Inflammatory macrophage (primary cell): Measurements from ENCODE around the gene FSTL4.

Experiments used
- DNase-seq, 2 donors: peaks; one replicate each; pipeline ENCODE4 v3.0.0-alpha.2; 2020 to 2022

Gene FSTL4

DNA sequence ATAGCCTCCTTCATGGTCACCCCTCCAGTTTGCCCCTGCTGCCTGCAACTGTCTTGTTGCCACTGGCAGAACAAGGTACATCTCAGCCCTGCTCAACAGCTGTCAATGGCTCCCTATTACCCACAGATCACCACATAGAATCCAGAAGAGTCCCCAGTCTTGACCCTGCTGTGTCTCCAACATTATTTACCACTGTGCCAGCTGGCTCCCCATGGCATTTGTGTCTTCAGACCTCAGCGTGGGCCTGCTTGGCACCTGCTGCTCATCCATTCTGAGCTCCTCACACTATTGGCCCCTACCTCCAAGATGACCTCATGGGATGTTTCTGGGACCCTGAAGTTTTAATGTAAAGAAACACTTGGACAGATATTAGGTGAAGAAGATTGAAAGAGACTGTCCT, 358.7 kb downstream of the FSTL4 start:
- DNase-seq, result no peak

DNA sequence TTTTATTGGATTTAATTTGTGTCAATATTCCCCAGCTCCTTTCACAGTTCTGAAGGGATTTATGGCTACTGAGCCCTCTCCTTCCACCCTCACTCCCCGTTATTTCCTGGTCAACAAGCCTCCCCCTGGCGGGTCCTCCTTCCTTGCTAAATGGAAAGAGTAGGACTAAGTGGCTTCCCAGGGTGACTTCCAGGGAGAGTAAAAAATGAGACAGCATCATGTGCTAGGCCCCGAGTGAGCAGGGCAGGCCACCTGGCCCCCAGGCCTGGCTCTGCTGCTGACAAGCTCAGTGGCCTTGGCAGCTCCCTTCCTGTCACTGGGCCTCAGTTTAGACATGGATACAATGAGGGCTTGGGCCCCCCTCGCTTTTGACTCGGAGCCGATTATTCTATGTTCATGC, 359.3 kb downstream of the FSTL4 start:
- DNase-seq, result no peak

DNA sequence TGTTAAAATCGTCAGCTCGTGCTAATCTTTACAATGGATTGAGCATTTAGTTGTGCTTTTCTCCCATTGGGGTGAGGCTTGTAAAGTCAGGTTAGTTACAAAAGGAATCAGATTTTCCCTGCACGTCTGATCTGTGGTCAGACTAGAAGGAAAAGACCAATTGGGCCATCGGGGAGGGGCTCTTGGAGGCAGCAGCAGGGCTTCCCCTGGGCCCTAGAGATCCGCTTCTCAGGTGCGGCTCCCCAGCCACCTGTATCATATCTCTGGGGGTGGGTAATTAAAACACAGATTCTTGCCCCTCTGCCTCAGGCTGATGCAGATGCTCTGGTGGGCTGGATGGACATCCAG, 360.2 kb downstream of the FSTL4 start:
- no peak for DNase-seq

DNA sequence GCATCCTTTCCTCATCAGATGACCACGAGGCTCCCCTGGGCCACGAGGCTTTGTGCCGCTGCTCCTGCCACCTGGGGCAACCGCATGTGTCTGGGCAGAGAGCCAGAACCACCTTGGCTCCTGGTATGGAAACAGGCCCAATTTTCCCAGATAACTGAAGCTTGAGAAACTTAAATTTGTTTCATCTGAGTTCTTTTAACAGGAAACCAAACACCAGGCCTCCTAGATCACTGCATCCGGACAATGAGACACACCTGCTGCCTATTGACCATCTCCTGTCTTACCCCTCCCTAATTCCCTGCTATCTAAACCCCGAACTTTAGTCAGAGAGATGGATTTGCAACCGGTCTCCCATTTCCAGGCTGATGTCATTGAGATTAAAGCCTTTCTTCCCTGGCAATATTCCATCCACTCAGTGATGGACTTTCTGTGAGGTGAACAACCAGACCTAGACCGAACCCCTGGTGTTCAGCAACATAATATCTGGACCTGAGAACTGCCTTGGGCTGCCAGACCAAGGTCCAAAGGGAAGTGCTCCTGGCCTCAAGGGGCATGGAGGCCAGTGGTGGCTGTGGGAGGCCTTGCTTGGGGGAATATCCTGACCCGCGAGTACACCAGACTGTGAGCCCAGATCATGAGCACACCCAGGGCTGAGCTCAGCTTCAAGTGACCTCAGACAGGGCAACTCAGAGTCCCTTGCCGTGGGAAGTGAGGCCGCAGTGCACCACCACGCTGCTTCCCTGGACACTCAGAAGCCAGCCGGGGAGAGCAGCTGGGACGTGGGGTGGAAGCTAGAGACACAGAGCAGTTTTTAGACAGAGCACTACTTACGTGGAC, 360.8 kb downstream of the FSTL4 start:
- no peak for DNase-seq

DNA sequence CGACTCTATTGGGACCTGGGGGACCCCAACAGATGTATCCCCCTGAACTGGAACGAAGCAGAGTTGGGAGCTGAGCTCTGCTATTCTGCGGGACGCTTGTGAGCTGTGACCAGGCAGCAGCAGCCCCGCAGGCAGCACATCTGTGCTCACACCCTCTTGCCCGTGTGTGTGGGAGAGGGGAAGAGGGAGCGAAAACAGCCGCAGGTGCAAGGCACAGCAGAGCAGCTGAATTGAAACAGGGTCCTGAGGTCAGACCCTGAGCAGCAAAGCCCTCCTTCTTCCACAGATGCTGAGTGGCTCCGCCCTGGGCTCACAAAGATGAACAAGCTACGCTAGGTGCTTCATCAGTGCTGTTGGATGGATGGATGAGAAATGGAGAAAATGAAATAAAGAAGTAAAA, 361.8 kb downstream of the FSTL4 start:
- DNase-seq, result no peak

DNA sequence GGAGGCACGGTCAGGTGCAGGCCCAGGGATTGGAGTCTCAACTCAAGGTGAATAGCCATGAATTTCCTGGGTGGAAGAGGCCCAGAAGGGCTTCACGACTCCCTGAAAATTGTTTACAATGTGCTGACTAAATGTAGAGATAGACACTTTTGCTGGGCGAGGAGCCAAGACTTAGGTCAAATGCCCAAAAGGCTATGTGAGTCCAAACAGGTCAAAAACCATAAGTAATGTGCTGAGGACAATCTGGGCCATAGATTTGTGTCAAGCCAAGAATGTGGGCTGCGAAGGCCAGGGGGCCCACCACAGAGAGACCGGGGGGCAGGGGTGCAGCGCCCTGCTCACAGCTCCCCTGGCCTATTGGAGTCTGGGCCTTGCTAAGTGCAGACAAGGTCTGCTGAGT, 362.7 kb downstream of the FSTL4 start:
- no peak for DNase-seq

DNA sequence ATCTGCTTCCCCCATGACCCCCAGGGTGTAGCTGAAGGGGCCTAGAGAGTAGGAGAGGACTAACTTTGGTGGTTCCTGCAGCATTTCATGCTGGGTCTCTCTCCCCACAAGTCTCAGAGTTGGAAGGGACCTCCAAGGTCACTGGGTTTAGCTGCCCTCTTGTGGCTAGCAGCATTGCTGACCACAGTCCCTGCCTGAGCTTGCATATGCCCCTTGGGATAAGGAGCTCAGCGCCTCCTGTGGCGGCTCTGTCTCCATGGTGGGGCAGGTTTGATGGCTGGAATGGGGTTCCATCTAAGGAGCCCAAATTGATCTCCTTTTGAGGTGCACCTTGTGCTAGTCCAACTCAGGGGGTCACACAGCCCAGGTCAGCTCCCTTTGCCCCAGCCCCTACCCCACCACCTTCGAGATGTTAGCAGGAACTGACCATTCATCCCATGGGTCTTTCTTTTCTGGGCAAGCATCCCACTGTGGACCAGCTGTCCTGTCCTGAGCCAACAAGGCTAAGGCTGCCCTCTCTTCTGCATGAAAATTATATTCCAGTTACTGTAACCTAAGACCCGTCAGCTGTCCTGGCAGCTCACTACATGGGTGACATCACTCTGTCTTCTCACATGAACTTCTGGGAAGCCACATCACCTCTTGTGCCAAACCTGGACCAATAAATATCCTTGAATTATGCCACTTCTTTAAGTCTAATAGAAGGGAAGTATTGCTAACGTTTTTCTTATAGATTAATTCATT, 364.3 kb downstream of the FSTL4 start:
- peak; percentile 43 to 56 for DNase-seq

DNA sequence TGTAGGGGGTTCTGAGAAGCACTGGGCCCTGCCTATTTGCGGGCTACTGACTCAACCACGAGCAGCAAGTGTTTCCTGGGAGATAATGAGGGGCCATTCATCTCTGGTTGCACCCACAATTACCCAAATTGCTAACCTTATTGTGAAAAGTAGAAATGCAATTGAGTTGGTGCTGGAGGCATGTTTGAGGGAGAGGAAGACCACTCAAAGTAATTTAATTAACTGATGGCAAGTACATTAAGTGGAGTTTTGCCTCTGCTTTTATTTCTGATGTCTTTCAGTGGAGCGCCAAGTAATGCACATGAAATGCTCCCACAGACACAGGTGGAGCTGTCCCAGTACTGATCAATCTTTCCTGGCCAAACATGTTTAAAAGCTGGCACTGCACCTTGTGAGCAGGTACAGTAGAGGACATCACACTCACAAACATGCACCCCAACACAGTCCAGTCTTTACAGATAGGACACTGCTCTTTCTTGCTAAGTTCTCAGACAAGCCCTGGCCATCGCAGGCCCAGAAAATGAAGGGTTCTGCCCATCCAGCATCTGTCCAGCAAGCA, 365.1 kb downstream of the FSTL4 start:
- DNase-seq, result no peak

DNA sequence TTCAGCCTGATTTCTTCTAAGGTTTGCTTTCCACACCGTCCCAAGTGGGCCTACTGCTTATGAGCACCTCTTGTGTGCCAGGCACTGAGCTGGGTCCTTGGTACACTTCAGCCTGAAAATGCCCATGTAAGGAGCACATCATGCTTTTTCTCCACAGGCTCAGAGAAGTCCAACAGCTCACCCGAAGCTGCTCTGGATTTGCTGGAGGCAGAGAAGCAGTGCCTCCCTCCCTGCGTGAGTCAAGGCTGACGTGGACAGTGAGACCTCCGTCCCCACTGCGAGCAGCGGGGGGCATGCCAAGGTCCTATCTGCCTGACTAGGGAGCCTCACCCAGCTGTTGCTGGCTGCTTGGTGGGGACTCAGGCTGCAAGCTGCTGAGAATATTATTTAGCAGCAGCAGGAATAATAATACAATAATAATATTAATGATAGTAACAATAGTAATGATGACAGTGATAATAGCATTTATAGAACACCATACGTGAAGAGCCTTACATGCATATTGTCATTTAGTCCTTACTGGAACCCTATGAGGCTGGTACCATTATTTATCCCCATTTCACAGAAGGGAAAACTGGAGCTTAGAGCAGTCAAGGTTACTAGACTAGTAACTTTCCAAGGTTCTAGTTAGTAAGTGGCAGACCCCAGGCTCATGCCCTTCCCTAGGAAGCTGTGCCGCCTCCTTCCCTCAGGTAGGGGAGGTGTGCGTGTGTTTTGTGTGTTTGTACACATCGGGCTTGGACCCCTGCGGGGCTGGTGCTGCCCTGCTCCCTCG, 365.8 kb downstream of the FSTL4 start:
- no peak for DNase-seq

DNA sequence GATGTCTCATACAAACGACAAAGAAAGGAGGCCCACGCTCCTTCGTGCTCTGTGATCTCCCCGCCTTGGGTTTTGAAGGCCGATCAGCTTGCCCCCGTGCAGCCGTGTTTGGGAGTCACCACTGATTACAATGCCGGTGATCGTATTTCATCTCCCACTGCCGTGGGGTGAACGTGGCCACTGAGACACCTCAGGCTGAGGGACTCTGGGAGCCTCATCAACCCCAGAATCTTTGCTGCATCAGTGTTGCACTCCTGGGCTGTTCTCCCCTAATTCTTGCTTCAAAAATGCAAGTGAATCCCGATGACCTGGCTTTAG, 366.3 kb downstream of the FSTL4 start:
- DNase-seq, result no peak

DNA sequence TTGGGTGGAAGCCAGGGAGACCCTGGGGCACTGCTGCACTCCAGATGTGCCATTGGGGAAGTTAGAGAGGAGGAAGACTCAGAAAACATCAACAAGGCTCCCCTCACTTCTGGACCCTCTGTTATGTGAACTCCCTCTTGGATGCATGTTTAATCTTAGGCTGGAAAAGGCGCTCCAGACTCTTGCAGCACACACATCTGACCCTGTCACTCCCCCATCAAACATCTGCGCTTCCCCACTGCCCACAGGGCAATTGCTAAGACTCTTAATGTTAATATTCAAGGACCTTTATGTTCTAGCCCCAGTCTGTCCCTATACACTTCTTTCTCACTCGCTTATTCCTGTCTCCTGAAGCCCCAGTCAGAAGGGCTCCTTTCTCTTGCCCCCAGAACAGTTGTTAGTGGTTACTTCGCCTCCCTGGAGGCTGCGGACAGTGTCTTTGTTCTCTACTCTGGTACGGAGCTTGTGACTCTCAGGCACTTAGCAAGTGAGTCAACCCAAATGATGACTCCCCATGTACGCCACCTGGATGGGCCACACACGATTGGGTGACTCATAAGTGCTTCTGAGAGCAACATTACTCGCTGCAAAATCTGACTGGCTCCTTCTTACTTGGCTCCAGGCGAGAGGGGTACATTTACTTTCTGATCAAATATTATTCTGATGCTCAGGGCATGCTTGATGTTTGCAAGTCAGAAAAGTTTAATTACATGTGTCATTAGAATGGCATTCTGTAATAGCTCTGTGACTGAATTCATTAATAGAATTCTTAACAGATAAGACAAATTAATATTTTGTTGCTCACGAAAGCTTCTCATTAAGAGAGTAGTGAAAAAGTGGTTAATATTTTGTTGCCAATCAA, 366.9 kb downstream of the FSTL4 start:
- DNase-seq, result no peak

DNA sequence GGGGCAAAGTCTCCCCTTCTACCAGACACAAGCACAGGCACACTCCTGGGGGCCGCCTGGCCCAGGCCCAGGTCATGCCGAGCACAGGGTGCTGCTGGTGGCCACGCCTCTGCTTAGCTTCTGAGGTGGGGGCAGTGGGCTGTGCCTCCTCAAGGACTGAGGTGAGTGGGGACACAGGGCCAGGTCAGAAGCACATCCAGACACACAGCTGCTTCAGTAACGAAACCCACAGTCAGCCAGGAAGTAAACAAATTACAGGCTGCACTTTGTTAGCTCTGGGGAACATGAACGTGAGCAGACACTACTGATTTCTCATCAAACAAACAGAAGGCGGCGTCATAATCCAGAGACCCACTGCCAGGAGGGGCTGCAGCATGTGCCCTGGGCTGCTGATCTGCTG, 368.1 kb downstream of the FSTL4 start:
- no peak for DNase-seq

DNA sequence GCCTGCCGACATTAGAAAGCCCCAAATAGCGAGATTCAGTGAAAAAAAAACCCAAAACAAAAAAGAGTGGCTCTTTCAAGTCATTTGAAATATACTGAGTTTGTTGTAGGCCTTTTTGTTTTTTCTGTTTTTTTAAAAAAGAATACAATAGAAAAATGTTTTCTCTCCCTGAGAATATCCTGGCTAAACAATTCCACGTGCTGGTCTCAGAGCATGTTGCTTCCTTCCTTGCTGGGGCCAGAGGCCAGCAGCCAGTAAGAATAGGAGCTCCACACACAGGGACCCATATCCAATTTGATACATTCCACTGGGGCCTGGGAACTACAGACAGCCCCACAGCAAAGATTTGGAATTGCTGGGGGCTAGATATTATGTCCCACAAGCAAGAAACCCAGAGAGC, 369.1 kb downstream of the FSTL4 start:
- no peak for DNase-seq

DNA sequence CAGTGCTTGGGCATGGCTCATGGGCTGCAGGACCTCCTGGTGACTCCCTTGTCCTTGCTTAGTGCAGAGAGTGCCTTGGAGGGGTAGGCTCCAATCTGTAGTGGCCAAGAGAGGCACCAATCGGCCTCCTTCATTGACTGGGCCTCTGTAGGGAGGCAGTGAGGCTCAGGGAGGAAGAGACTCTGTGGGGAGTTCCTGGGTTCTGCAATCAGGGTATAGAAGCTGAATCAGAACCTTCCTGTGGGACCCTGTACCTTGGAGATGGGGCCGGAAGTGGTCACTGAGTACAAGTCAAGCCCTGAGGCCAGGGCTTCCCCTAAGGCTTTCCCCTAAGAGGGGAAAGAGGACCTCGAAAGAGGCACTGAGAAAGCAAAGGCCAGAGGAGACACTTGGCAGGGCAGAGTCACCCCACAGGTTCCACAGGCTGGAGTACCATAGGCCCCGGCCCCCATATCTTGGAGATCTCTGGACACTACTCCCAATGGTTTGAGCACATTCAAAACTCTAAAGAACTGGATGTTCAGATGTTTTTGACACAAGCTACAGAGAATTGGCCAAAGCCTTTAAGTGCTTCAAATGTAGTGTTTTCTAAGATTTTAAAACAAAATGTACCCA, 370.0 kb downstream of the FSTL4 start:
- DNase-seq, result no peak

DNA sequence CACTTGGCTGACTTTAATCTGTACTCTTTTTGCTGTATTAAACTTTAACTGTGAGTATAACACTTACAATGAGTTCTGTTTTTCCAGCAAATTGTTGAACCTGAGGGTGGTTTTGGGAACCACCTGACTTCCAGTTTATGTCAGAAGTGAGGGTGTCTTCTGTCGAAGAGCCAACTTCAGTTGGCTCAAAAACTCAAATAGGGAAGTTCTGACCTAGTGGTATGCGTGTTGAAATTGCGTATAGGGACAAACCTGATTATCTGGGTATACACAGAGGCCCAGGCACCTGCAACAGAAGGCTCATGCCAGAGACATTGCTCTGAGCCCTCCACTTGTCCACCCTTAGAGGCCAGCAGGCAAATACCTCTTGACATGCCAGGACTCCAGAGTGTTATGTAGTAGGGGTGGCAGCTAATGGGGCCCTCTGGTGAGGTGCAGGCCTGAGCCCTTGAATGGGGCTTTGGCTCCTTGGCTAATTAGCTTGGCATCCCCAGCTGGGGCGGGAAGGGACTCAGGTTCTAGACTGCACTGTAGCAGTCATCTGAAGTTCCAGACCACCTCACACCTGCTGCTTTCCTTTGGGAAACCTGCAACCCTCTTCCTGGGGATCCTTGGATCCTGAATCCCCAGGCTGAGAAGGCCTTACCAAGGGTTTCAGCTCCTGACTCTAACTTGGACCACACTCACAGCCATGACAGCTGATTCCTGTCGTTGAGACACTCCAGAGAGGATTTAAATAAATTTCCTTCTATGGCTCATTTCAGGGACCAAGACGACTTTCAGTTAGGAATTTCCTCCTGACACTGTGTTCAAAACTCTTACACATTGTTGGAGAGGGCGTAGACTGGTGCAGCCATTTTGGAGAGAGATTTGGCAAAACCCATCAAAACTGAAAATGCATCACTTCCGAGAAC, 370.9 kb downstream of the FSTL4 start:
- DNase-seq, result peak; percentile 60 to 64

DNA sequence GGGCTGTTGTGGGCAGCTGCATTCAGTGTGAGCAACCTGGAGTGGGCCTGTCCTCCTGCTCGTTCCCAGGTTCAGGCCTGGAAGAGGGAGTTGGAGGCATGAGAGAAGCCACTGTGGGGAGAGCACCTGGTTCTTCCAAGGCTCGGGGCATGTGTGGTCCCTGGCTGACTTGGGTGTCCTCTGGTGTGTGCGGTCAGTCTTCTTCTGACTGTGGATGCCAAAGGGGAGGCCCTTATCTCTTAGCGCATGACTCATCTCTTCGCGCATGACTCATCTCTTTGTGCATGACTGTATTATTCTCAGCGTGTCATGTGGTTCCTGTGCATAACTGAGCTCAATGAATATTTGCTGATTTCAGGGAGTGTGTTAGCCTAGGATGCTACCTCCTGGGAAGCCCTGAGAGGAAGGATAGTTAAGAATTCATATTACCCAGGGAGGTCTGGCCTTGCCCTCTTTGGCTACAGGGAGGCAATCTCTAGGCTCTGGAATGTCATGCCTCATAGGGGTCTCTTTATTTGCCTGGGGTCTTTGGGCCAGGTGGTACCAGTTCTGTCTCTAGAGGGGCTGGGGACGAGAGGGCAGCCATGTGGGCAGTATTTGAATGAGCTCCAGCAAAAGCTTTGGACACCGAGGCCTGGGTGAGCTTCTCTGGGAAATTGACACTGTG, 371.8 kb downstream of the FSTL4 start:
- DNase-seq, result peak; percentile 82

DNA sequence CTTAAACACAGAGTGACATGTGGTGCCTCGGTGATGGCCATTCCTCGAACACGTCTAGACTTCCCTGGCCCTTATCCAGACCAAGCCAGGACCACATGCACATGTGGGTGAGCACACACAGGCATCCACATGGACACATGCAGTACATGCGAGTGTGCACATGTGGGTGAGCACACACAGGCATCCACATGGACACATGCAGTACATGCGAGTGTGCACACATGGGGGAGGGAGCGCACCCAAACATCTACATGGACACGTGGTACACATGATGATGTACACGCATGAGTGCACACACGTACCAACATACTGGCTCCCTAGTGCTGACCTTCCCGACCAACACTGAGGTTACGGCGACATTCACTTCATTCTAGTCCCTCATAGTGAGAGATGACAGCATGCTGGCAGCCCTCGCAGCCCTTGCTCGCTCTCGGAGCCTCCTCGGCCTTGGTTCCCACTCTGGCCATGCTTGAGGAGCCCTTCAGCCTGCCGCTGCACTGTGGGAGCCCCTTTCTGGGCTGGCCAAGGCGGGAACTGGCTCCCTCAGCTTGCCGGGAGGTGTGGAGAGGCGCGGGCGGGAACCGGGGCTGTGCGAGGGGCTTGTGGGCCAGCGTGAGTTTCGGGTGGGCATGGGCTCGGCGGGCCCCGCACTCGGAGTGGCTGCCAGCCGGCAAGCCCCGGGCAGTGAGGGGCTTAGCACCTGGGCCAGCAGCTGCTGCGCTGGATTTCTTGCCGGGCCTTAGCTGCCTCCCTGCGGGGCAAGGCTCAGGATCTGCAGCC, 373.7 kb downstream of the FSTL4 start:
- no peak for DNase-seq

DNA sequence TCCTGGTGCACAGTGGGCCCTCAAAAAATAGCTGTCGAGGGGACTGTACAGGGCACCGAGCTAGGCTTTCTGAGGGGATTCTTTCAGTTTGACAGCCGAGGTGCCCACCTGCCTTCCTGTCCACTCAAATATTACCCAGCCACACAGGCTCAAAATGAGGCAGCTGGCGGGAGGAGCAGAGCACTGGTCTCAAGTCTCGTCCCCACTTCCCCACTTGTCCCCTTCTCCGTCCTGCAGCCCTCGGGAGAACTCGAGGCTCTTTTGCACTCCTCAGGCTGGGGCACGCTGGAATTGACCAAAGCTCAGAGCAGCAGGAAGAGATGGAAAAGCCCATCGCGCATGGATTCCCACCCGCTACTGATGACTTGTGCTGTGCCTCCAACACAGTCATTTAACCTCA, 375.4 kb downstream of the FSTL4 start:
- no peak for DNase-seq

DNA sequence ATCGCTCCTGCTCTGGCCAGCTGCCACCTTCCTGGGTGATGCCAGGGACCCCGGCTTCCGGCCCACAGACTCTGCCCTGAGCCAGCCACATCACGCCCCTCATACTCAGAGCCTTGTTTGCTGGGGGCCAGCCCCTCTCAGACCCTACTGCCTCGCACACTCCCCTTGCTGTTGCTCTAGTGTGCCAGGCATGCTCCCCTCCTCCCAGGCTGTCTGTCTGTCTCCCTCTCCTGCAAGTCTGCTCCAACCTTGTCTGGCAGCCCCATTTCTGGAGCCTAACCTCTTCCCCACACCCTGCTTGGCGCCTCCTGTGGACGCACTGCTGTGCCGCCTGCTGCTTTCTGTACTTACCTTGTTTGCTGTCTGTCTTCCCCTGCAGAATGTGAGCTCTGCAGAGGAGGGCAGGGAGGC, 375.8 kb downstream of the FSTL4 start:
- DNase-seq, result no peak
